ENCODE data around the gene LRGUK. TPM values are rescaled to one million over a fixed set of nuclear protein-coding genes. Genes with fewer than 3 reads are reported as not detected.

Gene LRGUK
- total and polyA plus RNA-seq, 2 of the 8 experiments (the other 6 are each of a cell fraction or from before 2014, with no cell fraction given), result 1.5 to 3.6 TPM

- DNase-seq (ENCODE audit: low read depth in 1 of 2, low spot score in 2 of 2) (no peak), FAIRE-seq (no peak)
- no peak overlapping the region for H2BK120ac ChIP-seq (replicated peaks; ENCODE audit: low read depth, low read length)
- no peaks in the 10 kb centered on the region for H3K23me2 ChIP-seq (ENCODE audit: low read depth, low read length)
- H2AK5ac ChIP-seq (ENCODE audit: low read depth, low read length), result no peak overlapping the region
- peaks cover 0 to 9% (median 2%) of the 10 kb centered on the region in 4 experiments; a peak in 2 of 7 replicates for H3K4me1 ChIP-seq (replicated peaks in 1 of 4; ENCODE audit: control insufficient read depth in 3 of 4, insufficient read depth in 4 of 4, low read length in 3 of 4)
- H2AFZ ChIP-seq (ENCODE audit: low read length), result no peak overlapping the region
- H3K9me3 ChIP-seq (ENCODE audit: insufficient read depth in 2 of 2, low read depth in 1 of 2, low read length in 1 of 2), result no peaks in the 10 kb centered on the region
- ChIA-PET CTCF (ENCODE audit: partially characterized antibody) (interaction anchor here (1.1 kb wide), 1 partner anchor 10 kb away, joined by 3 read pairs; no protein-coding TSS in a partner anchor), POLR2A (ENCODE audit: partially characterized antibody) (interaction anchor here (0.5 to 1.8 kb wide), 2 partner anchors 11 to 16 kb away, joined by 3 to 6 read pairs; no protein-coding TSS in a partner anchor)
- WGBS, 2 experiments (ENCODE audit: extremely low coverage in 1 of 2, insufficient coverage in 1 of 2, insufficient read length in 1 of 2, insufficient replicate concordance in 2 of 2, low coverage in 1 of 2, low lambda C conversion rate in 2 of 2, missing lambda C conversion rate in 1 of 2), result 92% methylated on average over 7 of the region's 7 CpGs; no CpG with 5 or more reads in 1 of the 2 experiments
- no peaks in the 10 kb centered on the region; the same call in 1 of the 2 replicates for H3K79me1 ChIP-seq (ENCODE audit: low read depth, low read length)
- no peak overlapping the region for H3K18ac ChIP-seq (ENCODE audit: extremely low read depth, low read length)
- H4K8ac ChIP-seq (ENCODE audit: extremely low read depth, insufficient read depth, low read length), result no peak overlapping the region
- no peak overlapping the region for H2BK20ac ChIP-seq (ENCODE audit: low read length)
- H3K23ac ChIP-seq (ENCODE audit: insufficient read length), result no peak overlapping the region
- no peak overlapping the region for H3K4me3 ChIP-seq (ENCODE audit: extremely low read depth in 1 of 4, insufficient read depth in 2 of 4, low read depth in 3 of 4, low read length in 4 of 4)
- H4K20me1 ChIP-seq (replicated peaks in 1 of 2; ENCODE audit: control insufficient read depth in 1 of 2, insufficient read depth in 2 of 2, low read length in 2 of 2), result no peaks in the 10 kb centered on the region
- H3K79me2 ChIP-seq (ENCODE audit: control insufficient read depth in 1 of 2, insufficient read depth in 2 of 2, low read length in 2 of 2), result no peaks in the 10 kb centered on the region
- no peaks in the 10 kb centered on the region for H3K36me3 ChIP-seq (ENCODE audit: control insufficient read depth in 2 of 4, insufficient read depth in 4 of 4, low read length in 3 of 4)
- no peak overlapping the region for H3K9ac ChIP-seq (replicated peaks in 1 of 4; ENCODE audit: extremely low read depth in 1 of 4, low read depth in 3 of 4, low read length in 3 of 4)
- no peak overlapping the region for H3K14ac ChIP-seq (ENCODE audit: insufficient read length)
- H4K5ac ChIP-seq (ENCODE audit: insufficient read length, low read depth, low read length), result no peak overlapping the region
- no peak overlapping the region for H2BK15ac ChIP-seq (ENCODE audit: low read length)
- H4K91ac ChIP-seq (replicated peaks; ENCODE audit: insufficient read length, low read length), result no peak overlapping the region
- no peak overlapping the region for H2BK12ac ChIP-seq (ENCODE audit: low read depth, low read length)
- H3K4me2 ChIP-seq (ENCODE audit: insufficient read depth in 1 of 2, low read depth in 2 of 2, low read length in 2 of 2), result no peak overlapping the region
- no peak overlapping the region for H3K27ac ChIP-seq (ENCODE audit: low read depth, low read length)
- no peak overlapping the region for H2BK5ac ChIP-seq (ENCODE audit: low read depth, low read length)
- H3K4ac ChIP-seq (replicated peaks; ENCODE audit: insufficient read length, low read depth, low read length), result no peak overlapping the region
- H3K27me3 ChIP-seq (replicated peaks in 1 of 4; ENCODE audit: control insufficient read depth in 3 of 4, extremely low read depth in 1 of 4, insufficient read depth in 3 of 4, low read length in 3 of 4), result no peaks in the 10 kb centered on the region
- no peak overlapping the region for H3K56ac ChIP-seq (replicated peaks; ENCODE audit: insufficient read length, low read depth, low read length)
- TF ChIP-seq CTCF (IDR thresholded peaks at IDR 0.05; ENCODE audit: control extremely low read depth in 1 of 3, insufficient read depth in 1 of 3, low read depth in 1 of 3, low read length in 3 of 3) (no peak), POLR2AphosphoS5 (IDR thresholded peaks at IDR 0.05; ENCODE audit: low read depth, low read length) (no peak), SP4 (IDR thresholded peaks at IDR 0.05; ENCODE audit: low read length) (no peak), CHD2 (IDR thresholded peaks at IDR 0.05; ENCODE audit: low read length) (no peak), CREB1 (IDR thresholded peaks at IDR 0.05) (no peak), JUND (IDR thresholded peaks at IDR 0.05; ENCODE audit: low read length) (no peak), ATF2 (IDR thresholded peaks at IDR 0.05; ENCODE audit: low read length) (no peak), TBP (IDR thresholded peaks at IDR 0.05; ENCODE audit: low read depth, low read length) (no peak), CTBP2 (IDR thresholded peaks at IDR 0.05; ENCODE audit: borderline replicate concordance, insufficient read depth, insufficient read length, low read length) (no peak)
These were observed 151.5 kb downstream of the LRGUK start for GRCh38 chr7:134278502-134279153.
